Placental epithelial cell (primary cell): Measurements from ENCODE around the gene RUBCNL. TPM values are rescaled to one million over a fixed set of nuclear protein-coding genes. Genes with fewer than 3 reads are reported as not detected.

ENCODE experiments used
- small RNA-seq: library from RNA; depleted of rRNA; stranded (forward); fragments of <200 nt; gene quantifications from one replicate; pipeline ENCODE3, GENCODE V24; 2012
- total RNA-seq: library from RNA; depleted of rRNA; stranded (reverse); fragments of >200 nt; gene quantifications from 2 replicates; pipeline ENCODE4 v1.2.3, GENCODE V29; 2012

Gene RUBCNL, protein sequence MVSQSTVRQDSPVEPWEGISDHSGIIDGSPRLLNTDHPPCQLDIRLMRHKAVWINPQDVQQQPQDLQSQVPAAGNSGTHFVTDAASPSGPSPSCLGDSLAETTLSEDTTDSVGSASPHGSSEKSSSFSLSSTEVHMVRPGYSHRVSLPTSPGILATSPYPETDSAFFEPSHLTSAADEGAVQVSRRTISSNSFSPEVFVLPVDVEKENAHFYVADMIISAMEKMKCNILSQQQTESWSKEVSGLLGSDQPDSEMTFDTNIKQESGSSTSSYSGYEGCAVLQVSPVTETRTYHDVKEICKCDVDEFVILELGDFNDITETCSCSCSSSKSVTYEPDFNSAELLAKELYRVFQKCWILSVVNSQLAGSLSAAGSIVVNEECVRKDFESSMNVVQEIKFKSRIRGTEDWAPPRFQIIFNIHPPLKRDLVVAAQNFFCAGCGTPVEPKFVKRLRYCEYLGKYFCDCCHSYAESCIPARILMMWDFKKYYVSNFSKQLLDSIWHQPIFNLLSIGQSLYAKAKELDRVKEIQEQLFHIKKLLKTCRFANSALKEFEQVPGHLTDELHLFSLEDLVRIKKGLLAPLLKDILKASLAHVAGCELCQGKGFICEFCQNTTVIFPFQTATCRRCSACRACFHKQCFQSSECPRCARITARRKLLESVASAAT
- not detected in 2 replicates for total RNA-seq

DNA sequence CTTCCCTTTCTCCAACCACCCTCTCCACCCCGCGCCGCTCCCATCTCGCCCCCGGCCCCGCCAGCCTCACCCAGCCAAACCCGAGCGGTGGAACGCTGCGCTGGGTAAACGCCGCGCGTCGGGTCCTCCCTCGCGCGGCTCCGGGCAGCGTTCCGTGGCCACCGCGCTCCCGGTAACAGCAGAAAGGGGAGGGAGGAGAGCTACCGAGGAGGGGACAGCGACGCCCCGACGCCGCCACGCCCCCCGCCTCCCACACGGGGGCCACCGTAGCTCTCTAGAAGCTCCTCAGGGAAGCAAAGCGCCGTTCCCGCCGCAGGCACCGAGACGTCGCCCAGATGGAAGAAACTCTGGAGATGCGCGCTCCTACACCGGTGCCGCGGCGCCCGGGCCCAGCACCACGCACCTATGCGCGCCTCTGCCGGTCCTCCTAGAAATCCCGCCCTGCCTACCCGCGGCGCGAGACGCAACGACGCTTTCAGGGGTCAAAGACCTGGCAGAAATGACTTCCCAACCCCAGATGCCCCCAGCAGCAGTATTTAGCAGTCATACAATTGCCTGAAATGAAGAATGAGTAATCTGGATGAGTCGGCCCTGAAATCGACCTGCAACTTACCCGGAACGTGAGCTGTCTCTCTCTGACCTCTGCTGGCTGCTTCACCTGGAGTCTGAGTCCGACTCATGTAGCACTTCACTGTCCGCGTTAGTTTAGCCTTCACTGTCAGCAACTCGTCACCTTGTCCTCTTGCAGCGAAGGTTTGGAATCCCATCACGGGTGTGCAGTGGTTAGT is at the start of gene RUBCNL:
Gene RUBCNL (minus strand): TSS at position 189 of the 788 bp plus-strand sequence. CDS start 14,777 bp downstream, outside the sequence.

Small RNAs within 50 kb of the gene (small RNA-seq; reads per million reads assigned to genes)
- 285 reads per million, percentile 99 among the genes with 10 or more reads in this experiment for gene RNU2-6P
- not detected for gene RNU6-68P

Other genes starting within 250 kb of the RUBCNL start
- gene LCP1, start 205.1 kb downstream of the RUBCNL start, total RNA-seq = 1.6 and 4.3 TPM in 2 replicates
- gene LRRC63, start 175.3 kb downstream of the RUBCNL start, total RNA-seq = under 0.01 TPM in 1 of 2 replicates, not detected in the other
- gene LRCH1, start 165.9 kb upstream of the RUBCNL start, total RNA-seq = 13.7 and 18.1 TPM in 2 replicates